Lower leg skin (tissue), 3 donors: ENCODE data around the gene PTPN18.

Experiments used
- POLR2A ChIP-seq, 2 donors: fragments of 450-650 bp; IDR thresholded peaks; one replicate each; pipeline ENCODE4 v1.6.1; 2016 to 2017; ENCODE audit warnings: antibody characterized with exemption in 2 of 2, mild to moderate bottlenecking in 1 of 2, moderate library complexity in 1 of 2
- TF ChIP-seq, protein P1 (sequence below), 3 donors: fragments of 450-650 bp; IDR thresholded peaks; one replicate each; pipeline ENCODE4 v1.5.1; 2016; ENCODE audit warnings: antibody characterized with exemption in 3 of 3, mild to moderate bottlenecking in 3 of 3, moderate library complexity in 2 of 3

DNA sequence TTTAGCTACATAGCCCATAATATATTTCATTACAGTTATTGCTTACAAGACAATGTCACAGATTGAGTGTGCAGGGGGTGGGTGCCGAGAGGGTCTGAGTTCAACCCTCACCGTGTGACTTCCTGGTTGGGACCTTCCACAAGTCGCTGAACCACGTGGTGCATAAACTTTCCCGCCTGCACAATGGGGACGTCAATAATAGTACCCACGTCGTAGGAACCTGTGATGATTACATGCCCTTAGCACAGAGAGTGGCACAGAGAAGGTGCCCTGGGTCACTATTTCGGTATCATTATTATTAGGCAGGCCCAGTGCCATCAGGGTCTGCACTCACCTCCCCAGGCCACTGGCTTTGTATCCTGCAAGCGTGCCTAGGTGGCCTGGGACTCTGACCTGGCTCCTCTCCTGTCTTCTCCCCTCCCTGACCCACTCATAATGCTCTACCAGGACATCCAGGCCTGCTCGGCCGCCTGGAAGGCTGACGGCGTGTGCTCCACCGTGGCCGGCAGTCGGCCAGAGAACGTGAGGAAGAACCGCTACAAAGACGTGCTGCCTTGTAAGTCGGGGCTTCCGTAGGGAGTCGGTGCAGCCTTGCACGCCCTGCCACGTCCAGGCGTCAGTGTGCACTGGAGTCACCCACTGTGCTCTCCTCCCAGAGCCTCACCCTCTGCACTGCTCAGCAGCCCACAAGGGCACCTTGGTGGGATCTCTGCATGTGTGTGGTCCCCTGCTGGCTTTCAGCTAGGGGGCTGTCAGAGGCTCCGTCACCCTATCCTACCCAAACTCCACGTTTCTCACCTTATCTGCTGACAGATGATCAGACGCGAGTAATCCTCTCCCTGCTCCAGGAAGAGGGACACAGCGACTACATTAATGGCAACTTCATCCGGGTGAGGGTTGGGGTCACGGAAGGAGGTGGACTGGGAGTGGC, 2.8 kb downstream of the PTPN18 start:
- TF ChIP-seq, protein P1, sequence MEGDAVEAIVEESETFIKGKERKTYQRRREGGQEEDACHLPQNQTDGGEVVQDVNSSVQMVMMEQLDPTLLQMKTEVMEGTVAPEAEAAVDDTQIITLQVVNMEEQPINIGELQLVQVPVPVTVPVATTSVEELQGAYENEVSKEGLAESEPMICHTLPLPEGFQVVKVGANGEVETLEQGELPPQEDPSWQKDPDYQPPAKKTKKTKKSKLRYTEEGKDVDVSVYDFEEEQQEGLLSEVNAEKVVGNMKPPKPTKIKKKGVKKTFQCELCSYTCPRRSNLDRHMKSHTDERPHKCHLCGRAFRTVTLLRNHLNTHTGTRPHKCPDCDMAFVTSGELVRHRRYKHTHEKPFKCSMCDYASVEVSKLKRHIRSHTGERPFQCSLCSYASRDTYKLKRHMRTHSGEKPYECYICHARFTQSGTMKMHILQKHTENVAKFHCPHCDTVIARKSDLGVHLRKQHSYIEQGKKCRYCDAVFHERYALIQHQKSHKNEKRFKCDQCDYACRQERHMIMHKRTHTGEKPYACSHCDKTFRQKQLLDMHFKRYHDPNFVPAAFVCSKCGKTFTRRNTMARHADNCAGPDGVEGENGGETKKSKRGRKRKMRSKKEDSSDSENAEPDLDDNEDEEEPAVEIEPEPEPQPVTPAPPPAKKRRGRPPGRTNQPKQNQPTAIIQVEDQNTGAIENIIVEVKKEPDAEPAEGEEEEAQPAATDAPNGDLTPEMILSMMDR (IDR thresholded peaks at IDR 0.05) = no peak
- no peak for TF ChIP-seq POLR2A (IDR thresholded peaks at IDR 0.05)
